GM06990 (cell line): ENCODE results near the gene KCNMB2.
A peak's percentile ranks its signal among the peaks of the same experiment; 100 is the strongest.

ENCODE experiments used
- DNase-seq: peaks from one replicate; pipeline ENCODE4 v3.0.0-alpha.2; 2011; ENCODE audit not compliant: insufficient read length; ENCODE audit errors: extremely low read depth
- H3K27me3 ChIP-seq: replicated peaks from 2 replicates; pipeline ENCODE4 v1.6.0; 2011; ENCODE audit warnings: low read length; ENCODE audit not compliant: control insufficient read depth, insufficient read depth
- H3K36me3 ChIP-seq: 2 replicates; pipeline ENCODE4 v1.5.1; 2011; ENCODE audit warnings: low read length; ENCODE audit not compliant: control insufficient read depth, insufficient read depth
- H3K4me3 ChIP-seq: replicated peaks from 2 replicates; pipeline ENCODE4 v1.5.1; 2011; ENCODE audit warnings: low read depth, mild to moderate bottlenecking, control low read depth, low read length
- TF ChIP-seq, protein P1 (sequence below): IDR thresholded peaks from 2 replicates; pipeline ENCODE4 v1.5.1; 2011; ENCODE audit warnings: low read length, control low read depth, mild to moderate bottlenecking, inconsistent platforms; ENCODE audit not compliant: insufficient read depth, poor library complexity, severe bottlenecking

KCNMB2 gene

DNA sequence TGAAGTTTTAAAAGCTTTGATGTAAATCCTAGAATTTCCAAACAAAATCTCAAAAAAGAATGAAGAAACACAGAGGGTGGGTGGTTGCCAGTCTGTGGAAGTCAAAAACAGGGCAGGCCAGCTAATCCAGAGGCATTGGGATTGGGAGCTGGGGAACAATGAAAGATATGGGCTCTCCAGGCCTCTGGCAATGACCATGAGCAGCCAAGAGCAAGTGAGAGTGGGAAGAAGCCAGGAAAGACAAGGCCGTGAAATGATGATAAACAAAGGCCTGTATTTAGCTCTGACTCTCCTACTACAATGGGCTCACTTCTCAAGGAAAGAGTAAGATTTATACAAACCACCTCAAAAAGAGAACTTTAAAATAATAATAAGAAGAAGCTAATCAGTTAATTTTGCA, 286.9 kb downstream of the KCNMB2 start:
- Histone ChIP-seq H3K4me3 (no peak overlapping the region), H3K36me3 (no peaks in the 10 kb centered on the region), H3K27me3 (no peaks in the 10 kb centered on the region)
- TF ChIP-seq, protein P1, sequence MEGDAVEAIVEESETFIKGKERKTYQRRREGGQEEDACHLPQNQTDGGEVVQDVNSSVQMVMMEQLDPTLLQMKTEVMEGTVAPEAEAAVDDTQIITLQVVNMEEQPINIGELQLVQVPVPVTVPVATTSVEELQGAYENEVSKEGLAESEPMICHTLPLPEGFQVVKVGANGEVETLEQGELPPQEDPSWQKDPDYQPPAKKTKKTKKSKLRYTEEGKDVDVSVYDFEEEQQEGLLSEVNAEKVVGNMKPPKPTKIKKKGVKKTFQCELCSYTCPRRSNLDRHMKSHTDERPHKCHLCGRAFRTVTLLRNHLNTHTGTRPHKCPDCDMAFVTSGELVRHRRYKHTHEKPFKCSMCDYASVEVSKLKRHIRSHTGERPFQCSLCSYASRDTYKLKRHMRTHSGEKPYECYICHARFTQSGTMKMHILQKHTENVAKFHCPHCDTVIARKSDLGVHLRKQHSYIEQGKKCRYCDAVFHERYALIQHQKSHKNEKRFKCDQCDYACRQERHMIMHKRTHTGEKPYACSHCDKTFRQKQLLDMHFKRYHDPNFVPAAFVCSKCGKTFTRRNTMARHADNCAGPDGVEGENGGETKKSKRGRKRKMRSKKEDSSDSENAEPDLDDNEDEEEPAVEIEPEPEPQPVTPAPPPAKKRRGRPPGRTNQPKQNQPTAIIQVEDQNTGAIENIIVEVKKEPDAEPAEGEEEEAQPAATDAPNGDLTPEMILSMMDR = no peak
- no peak for DNase-seq

GRCh38 chr3:178823591-178824246, 287.5 kb downstream of the KCNMB2 start:
- Histone ChIP-seq H3K36me3 (no peaks in the 10 kb centered on the region), H3K4me3 (no peak overlapping the region), H3K27me3 (no peaks in the 10 kb centered on the region)
- TF ChIP-seq, protein P1 = no peak
- no peak for DNase-seq

DNA sequence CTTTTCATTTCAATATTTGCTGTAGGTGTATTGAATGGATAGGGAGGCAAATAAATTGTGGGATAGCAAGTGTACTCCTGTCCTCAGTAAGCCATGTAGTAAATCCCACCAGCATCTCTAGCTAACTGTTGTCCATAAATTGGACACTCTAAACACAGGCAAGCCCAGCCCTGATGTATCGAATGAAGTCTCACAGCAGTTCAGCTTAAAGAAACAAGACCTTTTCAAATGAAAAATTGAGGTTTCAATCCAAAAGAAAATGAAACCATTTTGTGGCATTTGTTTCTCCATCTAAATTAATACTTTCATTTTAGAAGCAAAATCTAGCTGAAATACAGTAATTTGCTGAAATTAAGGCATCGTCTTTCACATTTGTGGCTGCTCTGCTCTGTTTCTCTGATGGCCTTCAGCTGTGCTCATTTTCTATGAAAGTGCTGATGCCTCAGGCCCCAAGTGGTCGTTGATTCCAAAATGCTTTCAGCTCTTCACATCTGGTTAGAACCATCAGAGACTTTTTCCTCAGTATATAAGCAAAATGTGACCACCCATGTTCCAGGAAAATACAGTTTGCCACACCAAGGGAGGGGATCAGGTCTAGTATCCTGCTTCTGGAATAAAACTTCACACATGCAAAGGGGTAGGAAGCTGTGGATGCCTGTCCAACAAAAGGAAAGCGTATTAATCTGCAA, 290.3 kb downstream of the KCNMB2 start:
- peak; percentile 18 for DNase-seq
- Histone ChIP-seq H3K36me3 (no peaks in the 10 kb centered on the region), H3K27me3 (no peaks in the 10 kb centered on the region), H3K4me3 (no peak overlapping the region)
- TF ChIP-seq, protein P1 = no peak

DNA sequence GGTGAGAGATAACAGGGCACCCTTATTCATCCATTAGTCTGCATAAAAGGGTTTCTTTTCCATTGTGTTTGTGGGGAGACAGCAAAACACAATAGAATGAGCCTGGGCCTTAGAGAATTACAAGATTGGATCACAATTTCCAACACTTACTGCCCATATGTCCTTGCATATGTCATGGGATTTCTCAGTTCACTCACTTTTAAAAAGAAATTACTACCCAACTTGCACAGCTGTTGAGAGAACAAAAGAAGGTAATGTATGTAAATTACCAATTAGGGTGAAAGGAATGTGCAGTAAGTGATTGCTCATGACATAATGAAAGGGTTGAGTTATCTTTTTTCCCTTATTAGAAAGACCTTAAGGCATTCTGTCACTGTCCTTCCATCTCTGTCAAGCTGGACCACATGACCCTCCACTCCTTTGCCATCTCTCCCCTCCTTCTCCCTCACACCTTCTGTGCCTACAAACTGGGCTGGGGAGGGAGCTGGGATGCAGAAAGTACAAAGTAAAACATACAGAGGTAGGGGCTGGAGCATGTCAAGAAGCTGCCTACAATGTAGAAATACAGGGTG, 291.1 kb downstream of the KCNMB2 start:
- no peaks in the 10 kb centered on the region for H3K36me3 ChIP-seq
- no peak for DNase-seq
- TF ChIP-seq, protein P1 = no peak
- no peak overlapping the region for H3K4me3 ChIP-seq
- no peaks in the 10 kb centered on the region for H3K27me3 ChIP-seq

DNA sequence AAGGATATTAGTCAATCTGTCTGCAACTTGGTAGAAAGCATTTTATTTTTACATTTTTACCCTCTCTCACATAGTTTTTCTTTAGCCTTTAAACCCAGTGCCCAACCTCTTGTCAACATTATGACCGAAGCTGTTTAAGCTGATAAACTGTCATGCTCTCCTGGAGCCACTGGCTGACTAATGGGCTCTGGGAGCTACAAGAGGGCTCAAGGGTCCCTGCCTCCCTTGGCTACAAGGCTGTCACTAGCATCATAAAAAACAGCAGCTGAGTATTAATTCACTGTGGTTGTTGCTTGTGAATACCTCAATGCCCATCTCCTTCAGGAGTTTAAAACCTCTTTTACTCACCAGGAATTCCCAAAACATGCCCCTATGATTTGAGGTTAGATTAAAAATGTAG, 297.5 kb downstream of the KCNMB2 start:
- no peaks in the 10 kb centered on the region for H3K36me3 ChIP-seq
- DNase-seq = no peak
- H3K27me3 ChIP-seq = no peaks in the 10 kb centered on the region
- TF ChIP-seq, protein P1 = no peak
- no peak overlapping the region for H3K4me3 ChIP-seq
